Measurements from ENCODE around the gene SPRR2E.
A peak's percentile ranks its signal among the peaks of the same experiment; 100 is the strongest.
"Not testable (repeated sequence)": the region's sequence is repeated elsewhere in the genome, so short reads cannot be mapped to it uniquely, and the experiment has no call there.

The SPRR2E gene

GRCh38 chr1:153094426-153094825 is at the start of gene SPRR2E:
Gene SPRR2E (minus strand): TSS chr1:153094526. CDS start chr1:153093751, 775 bp downstream.
- no peak for TF ChIP-seq JUND (IDR thresholded peaks at IDR 0.05; ENCODE audit: low read depth)
- no peak for DNase-seq (ENCODE audit: low read depth in 1 of 2, low spot score in 1 of 2)
- in situ Hi-C loops (cut with HindIII; ENCODE audit: low pct_unique_long_range_greater_than_20kb, low sequenced_read_pairs), result no loop called here

GRCh38 chr1:153141377-153141776 is 47.1 kb upstream of the SPRR2E start:
- no peak for DNase-seq (ENCODE audit: low read depth in 1 of 2, low spot score in 1 of 2)
- no peak for TF ChIP-seq JUND (IDR thresholded peaks at IDR 0.05; ENCODE audit: low read depth)
- in situ Hi-C loops (cut with HindIII; ENCODE audit: low pct_unique_long_range_greater_than_20kb, low sequenced_read_pairs), result no loop called here

GRCh38 chr1:153140484-153140883 is 46.2 kb upstream of the SPRR2E start:
- in situ Hi-C loops (cut with HindIII; ENCODE audit: low pct_unique_long_range_greater_than_20kb, low sequenced_read_pairs), result no loop called here
- no peak for TF ChIP-seq JUND (IDR thresholded peaks at IDR 0.05; ENCODE audit: low read depth)
- no peak for DNase-seq (ENCODE audit: low read depth in 1 of 2, low spot score in 1 of 2)

GRCh38 chr1:153133743-153134142 is 39.4 kb upstream of the SPRR2E start:
- no peak for TF ChIP-seq JUND (IDR thresholded peaks at IDR 0.05; ENCODE audit: low read depth)
- DNase-seq (ENCODE audit: low read depth in 1 of 2, low spot score in 1 of 2), result no peak
- in situ Hi-C loops (cut with HindIII; ENCODE audit: low pct_unique_long_range_greater_than_20kb, low sequenced_read_pairs), result no loop called here

- no peak for TF ChIP-seq JUND (IDR thresholded peaks at IDR 0.05; ENCODE audit: low read depth)
- in situ Hi-C loops (cut with HindIII; ENCODE audit: low pct_unique_long_range_greater_than_20kb, low sequenced_read_pairs), result no loop called here
- no peak for DNase-seq (ENCODE audit: low read depth in 1 of 2, low spot score in 1 of 2)
These were observed 38.9 kb upstream of the SPRR2E start for GRCh38 chr1:153133267-153133666.

GRCh38 chr1:153128688-153129087 is 34.4 kb upstream of the SPRR2E start:
- in situ Hi-C loops (cut with HindIII; ENCODE audit: low pct_unique_long_range_greater_than_20kb, low sequenced_read_pairs); DNase-seq (ENCODE audit: low read depth in 1 of 2, low spot score in 1 of 2): not testable (repeated sequence)

- TF ChIP-seq JUND (IDR thresholded peaks at IDR 0.05; ENCODE audit: low read depth), result no peak
- DNase-seq (ENCODE audit: low read depth in 1 of 2, low spot score in 1 of 2), result no peak
- in situ Hi-C loops (cut with HindIII; ENCODE audit: low pct_unique_long_range_greater_than_20kb, low sequenced_read_pairs), result no loop called here
These were observed 33.0 kb upstream of the SPRR2E start for GRCh38 chr1:153127296-153127695.

GRCh38 chr1:153125536-153125935 is 31.2 kb upstream of the SPRR2E start:
- DNase-seq (ENCODE audit: low read depth in 1 of 2, low spot score in 1 of 2), result no peak
- in situ Hi-C loops (cut with HindIII; ENCODE audit: low pct_unique_long_range_greater_than_20kb, low sequenced_read_pairs), result no loop called here
- TF ChIP-seq JUND (IDR thresholded peaks at IDR 0.05; ENCODE audit: low read depth), result no peak

- DNase-seq (ENCODE audit: low read depth in 1 of 2, low spot score in 1 of 2); in situ Hi-C loops (cut with HindIII; ENCODE audit: low pct_unique_long_range_greater_than_20kb, low sequenced_read_pairs): not testable (repeated sequence)
These were observed 29.5 kb upstream of the SPRR2E start for GRCh38 chr1:153123793-153124192.

- in situ Hi-C loops (cut with HindIII; ENCODE audit: low pct_unique_long_range_greater_than_20kb, low sequenced_read_pairs), result no loop called here
- peak; percentile 30; the same call in 1 of the 2 replicates for TF ChIP-seq JUND (IDR thresholded peaks at IDR 0.05; ENCODE audit: low read depth)
- peak; percentile 60 to 100 for DNase-seq (ENCODE audit: low read depth in 1 of 2, low spot score in 1 of 2)
These were observed 28.6 kb upstream of the SPRR2E start for GRCh38 chr1:153122831-153123421.

- no peak for DNase-seq (ENCODE audit: low read depth in 1 of 2, low spot score in 1 of 2)
- TF ChIP-seq JUND (IDR thresholded peaks at IDR 0.05; ENCODE audit: low read depth), result no peak
- in situ Hi-C loops (cut with HindIII; ENCODE audit: low pct_unique_long_range_greater_than_20kb, low sequenced_read_pairs), result no loop called here
These were observed 26.6 kb upstream of the SPRR2E start for GRCh38 chr1:153120945-153121344.

- TF ChIP-seq JUND (IDR thresholded peaks at IDR 0.05; ENCODE audit: low read depth), result no peak
- in situ Hi-C loops (cut with HindIII; ENCODE audit: low pct_unique_long_range_greater_than_20kb, low sequenced_read_pairs), result no loop called here
- no peak for DNase-seq (ENCODE audit: low read depth in 1 of 2, low spot score in 1 of 2)
These were observed 25.2 kb upstream of the SPRR2E start for GRCh38 chr1:153119491-153119971.

GRCh38 chr1:153115264-153115663 is 20.9 kb upstream of the SPRR2E start:
- in situ Hi-C loops (cut with HindIII; ENCODE audit: low pct_unique_long_range_greater_than_20kb, low sequenced_read_pairs), result not testable (repeated sequence)

GRCh38 chr1:153113416-153113815 is 19.1 kb upstream of the SPRR2E start, which contains the start of gene SPRR2F:
Gene SPRR2F (minus strand): TSS chr1:153113516. CDS start chr1:153112733, 783 bp downstream.
- no peak for DNase-seq (ENCODE audit: low read depth in 1 of 2, low spot score in 1 of 2)
- in situ Hi-C loops (cut with HindIII; ENCODE audit: low pct_unique_long_range_greater_than_20kb, low sequenced_read_pairs), result no loop called here
- TF ChIP-seq JUND (IDR thresholded peaks at IDR 0.05; ENCODE audit: low read depth), result no peak

More at GRCh38 chr1:153115264-153115663, 20.9 kb upstream of the SPRR2E start:
- DNase-seq (ENCODE audit: low read depth in 1 of 2, low spot score in 1 of 2), result not testable (repeated sequence)

- DNase-seq (ENCODE audit: low read depth in 1 of 2, low spot score in 1 of 2); in situ Hi-C loops (cut with HindIII; ENCODE audit: low pct_unique_long_range_greater_than_20kb, low sequenced_read_pairs): not testable (repeated sequence)
These were observed 18.1 kb upstream of the SPRR2E start for GRCh38 chr1:153112454-153112853.

Measured in T47D (cell line).